ENCODE results near the gene BSCL2. TPM values are rescaled to one million over a fixed set of nuclear protein-coding genes. Genes with fewer than 3 reads are reported as not detected.
A peak's percentile ranks its signal among the peaks of the same experiment; 100 is the strongest.

BSCL2 gene
- total and polyA plus RNA-seq, 2 experiments from 2014 or later: 49.2 to 78.7 TPM

- no peaks in the 10 kb centered on the region for H3K9me2 ChIP-seq (replicated peaks; ENCODE audit: insufficient read depth)
- peaks cover 48% of the 10 kb centered on the region for H3K79me2 ChIP-seq
- H3K27ac ChIP-seq: peak overlapping the region; percentile 91
- no peaks in the 10 kb centered on the region for H3K36me3 ChIP-seq (replicated peaks; ENCODE audit: insufficient read depth, low read depth)
- peaks cover 10% of the 10 kb centered on the region for H4K20me1 ChIP-seq (ENCODE audit: insufficient read depth, poor library complexity, severe bottlenecking)
- no peak overlapping the region for H2AFZ ChIP-seq
- H3K27me3 ChIP-seq: no peaks in the 10 kb centered on the region
- H3K4me3 ChIP-seq: peak overlapping the region; percentile 56
- no peaks in the 10 kb centered on the region for H3K9me3 ChIP-seq (ENCODE audit: low read depth)
- no peak for TF ChIP-seq EZH2 (IDR thresholded peaks at IDR 0.05; ENCODE audit: borderline replicate concordance)
- TF ChIP-seq CTCF (IDR thresholded peaks at IDR 0.05; ENCODE audit: poor library complexity): no peak
- TF ChIP-seq EZH2phosphoT487 (IDR thresholded peaks at IDR 0.05; ENCODE audit: low read depth, severe bottlenecking, unreplicated experiment): no peak
- WGBS (ENCODE audit: low lambda C conversion rate, missing lambda C conversion rate): 2% methylated on average over 38 of the region's 39 CpGs
- peak; percentile 76 for DNase-seq (ENCODE audit: low spot score)
- H3K4me2 ChIP-seq: peak overlapping the region; percentile 80
- peaks cover 16% of the 10 kb centered on the region for H3K4me1 ChIP-seq (ENCODE audit: insufficient read depth)
These were observed 41.5 kb downstream of the BSCL2 start for GRCh38 chr11:62665599-62666258.

- H3K4me1 ChIP-seq (ENCODE audit: insufficient read depth): peaks cover 16% of the 10 kb centered on the region
- no peaks in the 10 kb centered on the region for H3K36me3 ChIP-seq (replicated peaks; ENCODE audit: insufficient read depth, low read depth)
- peaks cover 44% of the 10 kb centered on the region for H3K79me2 ChIP-seq
- no peaks in the 10 kb centered on the region for H3K9me2 ChIP-seq (replicated peaks; ENCODE audit: insufficient read depth)
- peak; percentile 96 for DNase-seq (ENCODE audit: low spot score)
- WGBS (ENCODE audit: low lambda C conversion rate, missing lambda C conversion rate): 2% methylated on average over 43 of the region's 47 CpGs
- H3K27me3 ChIP-seq: no peaks in the 10 kb centered on the region
- H3K9me3 ChIP-seq (ENCODE audit: low read depth): no peaks in the 10 kb centered on the region
- peak within 1 kb of the TSS; percentile 66 for H2AFZ ChIP-seq
- peak within 1 kb of the TSS; percentile 84 for H3K4me2 ChIP-seq
- H4K20me1 ChIP-seq (ENCODE audit: insufficient read depth, poor library complexity, severe bottlenecking): peaks cover 10% of the 10 kb centered on the region
- H3K4me3 ChIP-seq: peak within 1 kb of the TSS; percentile 82
- TF ChIP-seq CTCF (IDR thresholded peaks at IDR 0.05; ENCODE audit: poor library complexity) (no peak), EZH2 (IDR thresholded peaks at IDR 0.05; ENCODE audit: borderline replicate concordance) (no peak), EZH2phosphoT487 (IDR thresholded peaks at IDR 0.05; ENCODE audit: low read depth, severe bottlenecking, unreplicated experiment) (no peak)
- peak within 1 kb of the TSS; percentile 95 for H3K27ac ChIP-seq
These were observed 42.1 kb downstream of the BSCL2 start, which contains the start of the genes C11orf98 and CSKMT for GRCh38 chr11:62665075-62665598. TSS of gene C11orf98 (minus strand) at chr11:62665210. CDS start at chr11:62665169, 41 bp downstream. TSS of gene CSKMT (plus strand) at chr11:62665312. CDS start at chr11:62665880, 568 bp downstream.

- DNase-seq (ENCODE audit: low spot score): peak; percentile 78
- H3K27me3 ChIP-seq: no peaks in the 10 kb centered on the region
- TF ChIP-seq EZH2phosphoT487 (IDR thresholded peaks at IDR 0.05; ENCODE audit: low read depth, severe bottlenecking, unreplicated experiment) (no peak), EZH2 (IDR thresholded peaks at IDR 0.05; ENCODE audit: borderline replicate concordance) (no peak), CTCF (IDR thresholded peaks at IDR 0.05; ENCODE audit: poor library complexity) (no peak)
- 2% methylated on average over 36 of the region's 36 CpGs for WGBS (ENCODE audit: low lambda C conversion rate, missing lambda C conversion rate)
- no peaks in the 10 kb centered on the region for H3K9me2 ChIP-seq (replicated peaks; ENCODE audit: insufficient read depth)
- peak overlapping the region; percentile 66 for H2AFZ ChIP-seq
- peak overlapping the region; percentile 82 for H3K4me3 ChIP-seq
- H4K20me1 ChIP-seq (ENCODE audit: insufficient read depth, poor library complexity, severe bottlenecking): peaks cover 10% of the 10 kb centered on the region
- H3K79me2 ChIP-seq: peaks cover 42% of the 10 kb centered on the region
- H3K36me3 ChIP-seq (replicated peaks; ENCODE audit: insufficient read depth, low read depth): no peaks in the 10 kb centered on the region
- peaks cover 16% of the 10 kb centered on the region for H3K4me1 ChIP-seq (ENCODE audit: insufficient read depth)
- H3K9me3 ChIP-seq (ENCODE audit: low read depth): no peaks in the 10 kb centered on the region
- peak overlapping the region; percentile 95 for H3K27ac ChIP-seq
- peak overlapping the region; percentile 84 for H3K4me2 ChIP-seq
These were observed 42.7 kb downstream of the BSCL2 start for GRCh38 chr11:62664405-62665074.
